ENCODE data around the gene DDX47. TPM values are rescaled to one million over a fixed set of nuclear protein-coding genes. Genes with fewer than 3 reads are reported as not detected.
"Not testable (repeated sequence)": the region's sequence is repeated elsewhere in the genome, so short reads cannot be mapped to it uniquely, and the experiment has no call there.

Gene DDX47
- total RNA-seq, 1 donor from 2014 or later = 97.1 TPM

DNA sequence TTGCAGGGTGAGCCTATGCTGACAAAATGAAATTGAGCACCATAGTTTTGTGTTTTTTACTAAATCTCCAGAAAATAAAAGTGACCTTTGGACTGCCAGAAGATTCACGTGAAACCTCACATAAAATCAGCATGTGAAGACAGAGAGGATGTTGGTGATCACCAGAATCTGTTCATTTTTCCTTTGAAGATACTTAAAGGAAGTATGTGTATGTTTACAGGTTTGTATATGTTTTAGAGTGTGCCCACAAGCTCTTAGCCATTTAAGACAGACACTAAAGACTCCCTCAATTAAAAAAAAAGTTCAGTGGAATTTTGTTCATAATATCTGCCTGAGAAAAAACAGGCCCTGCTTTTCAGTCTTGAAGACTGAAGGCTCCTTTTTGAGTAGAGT is 25.9 kb downstream of the DDX47 start:
- Mint-ChIP-seq H3K9me3 (peaks cover under 1% of the 10 kb centered on the region), H3K4me1 (peaks cover 4% of the 10 kb centered on the region), H3K27me3 (no peaks in the 10 kb centered on the region), H3K27ac (no peak overlapping the region), H3K4me3 (no peak overlapping the region), H3K36me3 (ENCODE audit: low read depth) (peaks cover 13% of the 10 kb centered on the region)
- POLR2A ChIA-PET = no interaction called here
- no peak for DNase-seq
- CTCF ChIA-PET = interaction anchor here (0.7 to 1.0 kb wide), 2 partner anchors 76 to 373 kb away, joined by 3 read pairs; no protein-coding TSS in a partner anchor
- ATAC-seq (ENCODE audit: low read depth) = no peak
- no peak for TF ChIP-seq CTCF (IDR thresholded peaks at IDR 0.05)
- intact Hi-C loops (cut with micrococcal nuclease) = no loop called here

DNA sequence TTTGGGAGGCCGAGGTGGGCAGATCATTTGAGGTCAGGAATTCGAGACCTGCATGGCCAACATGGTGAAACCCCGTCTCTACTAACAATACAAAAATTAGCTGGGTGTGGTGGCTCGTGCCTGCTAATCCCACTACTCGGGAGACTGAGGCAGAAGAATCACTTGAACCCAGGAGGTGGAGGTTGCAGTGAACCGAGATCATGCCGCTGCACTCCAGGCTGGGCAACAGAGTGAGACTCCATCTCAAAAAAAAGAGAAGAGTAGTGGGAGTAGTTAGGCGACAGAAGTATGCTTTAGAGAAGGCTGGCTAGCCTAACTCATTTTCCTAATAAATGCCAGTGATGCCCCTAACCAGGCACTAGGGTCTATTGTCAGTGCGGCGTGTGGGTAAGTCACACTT is 26.3 kb downstream of the DDX47 start:
- peaks cover 11% of the 10 kb centered on the region for H3K36me3 Mint-ChIP-seq (ENCODE audit: low read depth)
- H3K27me3 Mint-ChIP-seq; ATAC-seq (ENCODE audit: low read depth); H3K9me3 Mint-ChIP-seq; POLR2A ChIA-PET; H3K4me1 Mint-ChIP-seq; DNase-seq; intact Hi-C loops (cut with micrococcal nuclease); H3K27ac Mint-ChIP-seq; H3K4me3 Mint-ChIP-seq: not testable (repeated sequence)
- CTCF ChIA-PET = interaction anchor here (0.7 kb wide), 1 partner anchor 76 kb away, joined by 3 read pairs; no protein-coding TSS in a partner anchor

- intact Hi-C loops (cut with micrococcal nuclease) = no loop called here
- ATAC-seq (ENCODE audit: low read depth) (no peak), DNase-seq (no peak)
- POLR2A ChIA-PET = no interaction called here
- H3K4me1 Mint-ChIP-seq = peaks cover 4% of the 10 kb centered on the region
- CTCF ChIA-PET = no interaction called here
- peaks cover 7% of the 10 kb centered on the region for H3K36me3 Mint-ChIP-seq (ENCODE audit: low read depth)
- H3K9me3 Mint-ChIP-seq = no peaks in the 10 kb centered on the region
- no peak overlapping the region for H3K4me3 Mint-ChIP-seq
- H3K27me3 Mint-ChIP-seq = no peaks in the 10 kb centered on the region
- H3K27ac Mint-ChIP-seq = no peak overlapping the region
- TF ChIP-seq CTCF (IDR thresholded peaks at IDR 0.05) = no peak
Measured at GRCh38 chr12:12839873-12840579, 26.9 kb downstream of the DDX47 start.

- no peaks in the 10 kb centered on the region for H3K27me3 Mint-ChIP-seq
- no peak overlapping the region for H3K27ac Mint-ChIP-seq
- POLR2A ChIA-PET = no interaction called here
- peaks cover 4% of the 10 kb centered on the region for H3K4me1 Mint-ChIP-seq
- peaks cover 7% of the 10 kb centered on the region for H3K36me3 Mint-ChIP-seq (ENCODE audit: low read depth)
- TF ChIP-seq CTCF (IDR thresholded peaks at IDR 0.05) = no peak
- ATAC-seq (ENCODE audit: low read depth) (no peak), DNase-seq (no peak)
- CTCF ChIA-PET = no interaction called here
- no peak overlapping the region for H3K4me3 Mint-ChIP-seq
- intact Hi-C loops (cut with micrococcal nuclease) = no loop called here
- no peaks in the 10 kb centered on the region for H3K9me3 Mint-ChIP-seq
Measured at GRCh38 chr12:12840580-12840899, 27.4 kb downstream of the DDX47 start.

DNA sequence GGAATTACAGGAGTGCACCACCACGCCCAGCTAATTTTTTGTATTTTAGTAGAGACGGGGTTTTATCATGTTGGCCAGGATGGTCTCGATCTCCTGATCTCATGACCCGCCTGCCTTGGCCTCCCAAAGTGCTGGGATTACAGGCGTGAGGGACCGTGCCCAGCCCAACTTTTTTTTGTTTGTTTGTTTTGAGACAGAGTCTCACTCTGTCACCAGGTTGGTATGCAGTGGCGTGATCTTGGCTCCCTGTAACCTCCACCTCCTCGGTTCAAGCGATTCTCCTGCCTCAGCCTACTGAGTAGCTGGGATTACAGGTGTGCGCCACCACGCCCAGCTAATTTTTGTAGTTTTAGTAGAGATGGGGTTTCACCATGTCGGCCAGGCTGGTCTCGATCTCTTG is 28.3 kb downstream of the DDX47 start:
- ATAC-seq (ENCODE audit: low read depth); POLR2A ChIA-PET; H3K4me3 Mint-ChIP-seq; H3K9me3 Mint-ChIP-seq; DNase-seq; H3K36me3 Mint-ChIP-seq (ENCODE audit: low read depth); intact Hi-C loops (cut with micrococcal nuclease); H3K27ac Mint-ChIP-seq; CTCF ChIA-PET; H3K4me1 Mint-ChIP-seq; H3K27me3 Mint-ChIP-seq: not testable (repeated sequence)

DNA sequence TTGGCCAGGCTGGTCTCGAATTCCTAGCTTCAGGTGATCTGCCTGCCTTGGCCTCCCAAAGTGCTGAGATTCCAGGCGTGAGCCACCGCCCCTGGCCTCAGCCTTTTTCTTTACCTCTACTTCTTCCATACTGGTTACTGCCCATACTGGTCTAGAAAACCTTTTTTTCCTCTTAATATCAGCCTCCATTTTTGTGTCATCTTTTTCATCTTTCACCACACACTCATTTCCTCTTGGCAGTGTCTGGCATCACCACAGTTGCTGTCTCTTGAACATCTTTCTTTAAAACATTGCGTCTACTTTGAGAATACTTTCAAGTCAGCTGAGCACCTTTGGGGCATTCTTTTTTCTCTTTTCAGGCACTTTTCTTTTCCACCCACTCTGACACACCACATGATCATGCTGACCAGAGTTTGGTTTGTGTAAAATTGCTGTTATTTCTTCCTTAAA is 32.7 kb downstream of the DDX47 start:
- ChIA-PET CTCF (interaction anchor here (1.1 kb wide), 1 partner anchor 9 kb away, joined by 3 read pairs; no protein-coding TSS in a partner anchor), POLR2A (no interaction called here)
- no peak for DNase-seq
- Mint-ChIP-seq H3K4me1 (no peaks in the 10 kb centered on the region), H3K27me3 (no peaks in the 10 kb centered on the region), H3K4me3 (no peak overlapping the region), H3K9me3 (peaks cover 3% of the 10 kb centered on the region), H3K36me3 (ENCODE audit: low read depth) (no peaks in the 10 kb centered on the region), H3K27ac (no peak overlapping the region)
- intact Hi-C loops (cut with micrococcal nuclease) = no loop called here
- TF ChIP-seq CTCF (IDR thresholded peaks at IDR 0.05) = no peak
- ATAC-seq (ENCODE audit: low read depth) = no peak

GRCh38 chr12:12846780-12847179 is 33.6 kb downstream of the DDX47 start:
- intact Hi-C loops (cut with micrococcal nuclease); H3K4me1 Mint-ChIP-seq; H3K36me3 Mint-ChIP-seq (ENCODE audit: low read depth); H3K27ac Mint-ChIP-seq; H3K4me3 Mint-ChIP-seq; ATAC-seq (ENCODE audit: low read depth); POLR2A ChIA-PET; DNase-seq; H3K27me3 Mint-ChIP-seq; H3K9me3 Mint-ChIP-seq: not testable (repeated sequence)
- CTCF ChIA-PET = interaction anchor here (1.4 kb wide), 1 partner anchor 9 kb away, joined by 4 read pairs; no protein-coding TSS in a partner anchor

Measured in activated B cell treated with CpG ODN at 0.5 μM for 24 hours (primary cell).